Measurements from ENCODE around the gene IGFALS. TPM values are rescaled to one million over a fixed set of nuclear protein-coding genes. Genes with fewer than 3 reads are reported as not detected.

The IGFALS gene
- total and polyA plus RNA-seq, 2 of the 4 experiments (the other 2 are of a cell fraction), result not detected

DNA sequence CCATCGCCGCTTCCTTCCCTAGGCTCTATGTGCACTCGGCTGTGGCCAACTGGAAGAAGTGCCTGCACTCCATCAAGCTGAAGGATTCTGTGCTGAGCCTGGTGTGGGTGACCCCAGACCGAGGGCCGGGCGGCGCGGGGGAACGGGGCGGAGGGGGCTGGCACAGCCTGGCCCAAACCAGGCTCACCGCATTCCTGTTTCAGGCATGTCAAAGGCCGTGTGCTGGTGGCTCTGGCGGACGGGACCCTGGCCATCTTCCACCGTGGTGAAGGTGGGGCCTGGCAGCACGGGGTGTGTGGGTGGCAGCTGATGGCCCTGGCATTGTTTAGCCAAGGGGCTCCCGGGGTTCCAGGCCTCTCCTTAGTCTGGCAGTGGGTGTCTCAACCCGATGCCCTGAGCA, 26.8 kb downstream of the IGFALS start (continued):
- TF ChIP-seq MAZ (IDR thresholded peaks at IDR 0.05; ENCODE audit: borderline replicate concordance, low read depth, low read length) (no peak), POLR2A (IDR thresholded peaks at IDR 0.05; ENCODE audit: low read depth, low read length) (no peak)

DNA sequence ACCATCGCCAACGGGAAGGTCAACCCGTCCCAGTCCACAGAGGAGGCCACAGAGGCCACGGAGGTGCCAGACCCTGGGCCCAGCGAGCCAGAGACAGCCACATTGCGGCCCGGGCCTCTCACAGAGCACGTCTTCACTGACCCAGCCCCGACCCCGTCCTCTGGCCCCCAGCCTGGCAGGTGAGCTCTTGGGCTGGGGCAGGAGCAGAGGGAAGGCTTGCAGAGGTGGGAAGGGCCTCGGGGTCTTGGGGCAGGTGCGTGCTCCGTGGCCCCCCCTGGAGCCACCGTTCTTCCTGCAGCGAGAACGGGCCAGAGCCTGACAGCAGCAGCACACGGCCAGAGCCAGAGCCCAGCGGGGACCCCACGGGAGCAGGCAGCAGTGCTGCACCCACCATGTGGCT, 27.3 kb downstream of the IGFALS start:
- dilution Hi-C loops (cut with HindIII; ENCODE audit: low sequenced_read_pairs, unreplicated experiment) (no loop called here), in situ Hi-C loops (cut with MboI; ENCODE audit: low sequenced_read_pairs) (no loop called here), intact Hi-C loops (cut with micrococcal nuclease) (no loop called here)
- Histone ChIP-seq H3K14ac (replicated peaks; ENCODE audit: low read depth, low read length) (no peak overlapping the region), H3K9me3 (ENCODE audit: control insufficient read depth, insufficient read depth, low read length) (no peaks in the 10 kb centered on the region), H4K91ac (ENCODE audit: insufficient read depth, low read depth, low read length) (no peak overlapping the region), H3K9ac (ENCODE audit: low read depth, low read length) (no peak overlapping the region), H2AK9ac (replicated peaks; ENCODE audit: low read depth, low read length, poor library complexity) (no peak overlapping the region), H3K56ac (ENCODE audit: extremely low read depth, insufficient read depth, low read length) (no peak overlapping the region), H3K4ac (ENCODE audit: low read depth, low read length) (no peak overlapping the region), H3K4me3 (ENCODE audit: insufficient read depth, low read depth, low read length) (no peak overlapping the region), H3K4me1 (ENCODE audit: control insufficient read depth, insufficient read depth, low read length) (no peaks in the 10 kb centered on the region), H3K27ac (ENCODE audit: insufficient read depth, low read length) (no peak overlapping the region), H3K79me1 (ENCODE audit: low read depth in 1 of 2, low read length in 2 of 2) (peaks cover 0 to 15% of the 10 kb centered on the region in 2 experiments; a peak in 1 of 4 replicates), H3K4me2 (ENCODE audit: low read depth, low read length) (no peak overlapping the region), H3K18ac (ENCODE audit: low read depth, low read length) (no peak overlapping the region), H2BK20ac (ENCODE audit: low read depth, low read length) (no peak overlapping the region), H2BK15ac (ENCODE audit: low read depth, low read length) (no peak overlapping the region), H4K8ac (ENCODE audit: low read depth in 2 of 2, low read length in 2 of 2) (no peak overlapping the region), H4K20me1 (ENCODE audit: insufficient read depth, low read length) (peaks cover 17% of the 10 kb centered on the region), H3K36me3 (ENCODE audit: control insufficient read depth, insufficient read depth, low read length) (peaks cover 68% of the 10 kb centered on the region), H3K23ac (ENCODE audit: low read depth, low read length) (no peak overlapping the region), H2AK5ac (ENCODE audit: low read depth, low read length) (no peak overlapping the region), H2BK120ac (ENCODE audit: low read depth, low read length) (no peak overlapping the region), H3K9me1 (ENCODE audit: insufficient read depth, low read length) (no peaks in the 10 kb centered on the region), H3K27me3 (ENCODE audit: control insufficient read depth, insufficient read depth, low read length) (no peaks in the 10 kb centered on the region), H2BK5ac (ENCODE audit: low read depth, low read length, poor library complexity, severe bottlenecking) (no peak overlapping the region), H2AFZ (replicated peaks; ENCODE audit: low read length, poor library complexity) (no peak overlapping the region), H4K5ac (ENCODE audit: low read depth, low read length) (no peak overlapping the region)
- DNase-seq (no peak), ATAC-seq (ENCODE audit: low read depth) (no peak)
- POLR2A ChIA-PET (ENCODE audit: unreplicated experiment), result no interaction called here
- CTCF ChIA-PET, result no interaction called here
- WGBS, 2 experiments (ENCODE audit: extremely low coverage in 2 of 2, insufficient read length in 1 of 2), result 96% methylated on average over 5 of the region's 19 CpGs; no CpG with 5 or more reads in 1 of the 2 experiments
- no TSS peak for BruUV-seq (replicated peaks)
- TF ChIP-seq, protein P1, sequence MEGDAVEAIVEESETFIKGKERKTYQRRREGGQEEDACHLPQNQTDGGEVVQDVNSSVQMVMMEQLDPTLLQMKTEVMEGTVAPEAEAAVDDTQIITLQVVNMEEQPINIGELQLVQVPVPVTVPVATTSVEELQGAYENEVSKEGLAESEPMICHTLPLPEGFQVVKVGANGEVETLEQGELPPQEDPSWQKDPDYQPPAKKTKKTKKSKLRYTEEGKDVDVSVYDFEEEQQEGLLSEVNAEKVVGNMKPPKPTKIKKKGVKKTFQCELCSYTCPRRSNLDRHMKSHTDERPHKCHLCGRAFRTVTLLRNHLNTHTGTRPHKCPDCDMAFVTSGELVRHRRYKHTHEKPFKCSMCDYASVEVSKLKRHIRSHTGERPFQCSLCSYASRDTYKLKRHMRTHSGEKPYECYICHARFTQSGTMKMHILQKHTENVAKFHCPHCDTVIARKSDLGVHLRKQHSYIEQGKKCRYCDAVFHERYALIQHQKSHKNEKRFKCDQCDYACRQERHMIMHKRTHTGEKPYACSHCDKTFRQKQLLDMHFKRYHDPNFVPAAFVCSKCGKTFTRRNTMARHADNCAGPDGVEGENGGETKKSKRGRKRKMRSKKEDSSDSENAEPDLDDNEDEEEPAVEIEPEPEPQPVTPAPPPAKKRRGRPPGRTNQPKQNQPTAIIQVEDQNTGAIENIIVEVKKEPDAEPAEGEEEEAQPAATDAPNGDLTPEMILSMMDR (conservative IDR thresholded peaks at IDR 0.05; ENCODE audit: low read depth, low read length), result no peak
- TF ChIP-seq FOS (IDR thresholded peaks at IDR 0.05; ENCODE audit: low read depth, low read length), result no peak
- no peak for TF ChIP-seq RFX5 (IDR thresholded peaks at IDR 0.05; ENCODE audit: low read depth, low read length)
- no peak for TF ChIP-seq NFE2L2 (IDR thresholded peaks at IDR 0.05; ENCODE audit: low read depth, low read length)
- no peak for TF ChIP-seq SMC3 (IDR thresholded peaks at IDR 0.05; ENCODE audit: low read depth, low read length)
- TF ChIP-seq BHLHE40 (IDR thresholded peaks at IDR 0.05; ENCODE audit: low read depth, low read length), result no peak
- TF ChIP-seq CHD1 (IDR thresholded peaks at IDR 0.05; ENCODE audit: low read depth, low read length), result no peak
- TF ChIP-seq MAFK (IDR thresholded peaks at IDR 0.05; ENCODE audit: low read depth, low read length), result no peak
- no peak for TF ChIP-seq RCOR1 (IDR thresholded peaks at IDR 0.05; ENCODE audit: insufficient replicate concordance, low read length)
- TF ChIP-seq CEBPB (IDR thresholded peaks at IDR 0.05; ENCODE audit: low read depth, low read length), result no peak
- no peak for TF ChIP-seq MAZ (IDR thresholded peaks at IDR 0.05; ENCODE audit: borderline replicate concordance, low read depth, low read length)
- no peak for TF ChIP-seq POLR2A (IDR thresholded peaks at IDR 0.05; ENCODE audit: low read depth, low read length)
- TF ChIP-seq, protein P2, sequence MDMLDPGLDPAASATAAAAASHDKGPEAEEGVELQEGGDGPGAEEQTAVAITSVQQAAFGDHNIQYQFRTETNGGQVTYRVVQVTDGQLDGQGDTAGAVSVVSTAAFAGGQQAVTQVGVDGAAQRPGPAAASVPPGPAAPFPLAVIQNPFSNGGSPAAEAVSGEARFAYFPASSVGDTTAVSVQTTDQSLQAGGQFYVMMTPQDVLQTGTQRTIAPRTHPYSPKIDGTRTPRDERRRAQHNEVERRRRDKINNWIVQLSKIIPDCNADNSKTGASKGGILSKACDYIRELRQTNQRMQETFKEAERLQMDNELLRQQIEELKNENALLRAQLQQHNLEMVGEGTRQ (IDR thresholded peaks at IDR 0.05; ENCODE audit: low read depth, low read length), result no peak
- TF ChIP-seq, protein P3, sequence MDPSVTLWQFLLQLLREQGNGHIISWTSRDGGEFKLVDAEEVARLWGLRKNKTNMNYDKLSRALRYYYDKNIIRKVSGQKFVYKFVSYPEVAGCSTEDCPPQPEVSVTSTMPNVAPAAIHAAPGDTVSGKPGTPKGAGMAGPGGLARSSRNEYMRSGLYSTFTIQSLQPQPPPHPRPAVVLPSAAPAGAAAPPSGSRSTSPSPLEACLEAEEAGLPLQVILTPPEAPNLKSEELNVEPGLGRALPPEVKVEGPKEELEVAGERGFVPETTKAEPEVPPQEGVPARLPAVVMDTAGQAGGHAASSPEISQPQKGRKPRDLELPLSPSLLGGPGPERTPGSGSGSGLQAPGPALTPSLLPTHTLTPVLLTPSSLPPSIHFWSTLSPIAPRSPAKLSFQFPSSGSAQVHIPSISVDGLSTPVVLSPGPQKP (IDR thresholded peaks at IDR 0.05; ENCODE audit: borderline replicate concordance, low read depth, low read length), result no peak
- no peak for TF ChIP-seq MXI1 (IDR thresholded peaks at IDR 0.05; ENCODE audit: borderline replicate concordance, low read depth, low read length)
